Stomach smooth muscle (tissue), 2 donors: ENCODE measurements around the gene CWF19L2.

Source experiments
- H3K27ac ChIP-seq: one replicate; pipeline ENCODE4 v1.7.0; 2013; ENCODE audit warnings: mild to moderate bottlenecking, low read length, inconsistent platforms
- H3K27me3 ChIP-seq, 2 donors: one replicate each; pipeline ENCODE4 v1.7.0; 2013; ENCODE audit warnings: low read length in 2 of 2; ENCODE audit not compliant: insufficient read depth in 2 of 2, control insufficient read depth in 1 of 2
- H3K36me3 ChIP-seq, 2 donors: one replicate each; pipeline ENCODE4 v1.7.0; 2013; ENCODE audit warnings: low read length in 2 of 2; ENCODE audit not compliant: control insufficient read depth in 2 of 2, insufficient read depth in 2 of 2
- H3K4me1 ChIP-seq: one replicate; pipeline ENCODE4 v1.7.0; 2013; ENCODE audit warnings: low read length; ENCODE audit not compliant: control insufficient read depth, insufficient read depth
- H3K4me3 ChIP-seq, 2 donors: one replicate each; pipeline ENCODE4 v1.7.0; 2013; ENCODE audit warnings: low read length in 2 of 2
- H3K9ac ChIP-seq, 2 donors: one replicate each; pipeline ENCODE4 v1.7.0; 2013; ENCODE audit warnings: low read length in 2 of 2, mild to moderate bottlenecking in 1 of 2
- H3K9me3 ChIP-seq, 2 donors: one replicate each; pipeline ENCODE4 v1.7.0; 2013; ENCODE audit warnings: low read length in 2 of 2; ENCODE audit not compliant: control insufficient read depth in 2 of 2
- donor health status: healthy.
- donor health status: Pancreatic carcinoma.

Gene CWF19L2

GRCh38 chr11:107387666-107388065 is 70.0 kb downstream of the CWF19L2 start:
- H3K9ac ChIP-seq = no peak overlapping the region
- no peaks in the 10 kb centered on the region for H3K4me1 ChIP-seq
- H3K27ac ChIP-seq = no peak overlapping the region
- H3K36me3 ChIP-seq = peaks cover 2 to 28% of the 10 kb centered on the region in 2 donors
- H3K4me3 ChIP-seq = no peak overlapping the region
- H3K27me3 ChIP-seq = no peaks in the 10 kb centered on the region
- H3K9me3 ChIP-seq = no peaks in the 10 kb centered on the region

- Histone ChIP-seq H3K27me3 (no peaks in the 10 kb centered on the region), H3K4me1 (no peaks in the 10 kb centered on the region), H3K27ac (no peak overlapping the region), H3K36me3 (peaks cover under 1 to 11% of the 10 kb centered on the region in 2 donors), H3K4me3 (no peak overlapping the region), H3K9ac (no peak overlapping the region), H3K9me3 (no peaks in the 10 kb centered on the region)
These were observed 72.2 kb downstream of the CWF19L2 start for GRCh38 chr11:107385361-107385981.

GRCh38 chr11:107384144-107384852 is 73.3 kb downstream of the CWF19L2 start:
- no peak overlapping the region for H3K27ac ChIP-seq
- no peaks in the 10 kb centered on the region for H3K4me1 ChIP-seq
- peaks cover 0 to 3% of the 10 kb centered on the region in 2 donors for H3K36me3 ChIP-seq
- no peaks in the 10 kb centered on the region for H3K9me3 ChIP-seq
- no peaks in the 10 kb centered on the region for H3K27me3 ChIP-seq
- H3K9ac ChIP-seq = no peak overlapping the region
- no peak overlapping the region for H3K4me3 ChIP-seq

- H3K4me1 ChIP-seq = no peaks in the 10 kb centered on the region
- no peaks in the 10 kb centered on the region for H3K9me3 ChIP-seq
- H3K9ac ChIP-seq = no peak overlapping the region
- no peak overlapping the region for H3K27ac ChIP-seq
- no peak overlapping the region for H3K4me3 ChIP-seq
- H3K36me3 ChIP-seq = no peaks in the 10 kb centered on the region
- no peaks in the 10 kb centered on the region for H3K27me3 ChIP-seq
These were observed 85.2 kb downstream of the CWF19L2 start for GRCh38 chr11:107372439-107372838.

GRCh38 chr11:107370390-107370789 is 87.2 kb downstream of the CWF19L2 start:
- H3K4me1 ChIP-seq = no peaks in the 10 kb centered on the region
- H3K9ac ChIP-seq = no peak overlapping the region
- no peak overlapping the region for H3K27ac ChIP-seq
- no peaks in the 10 kb centered on the region for H3K36me3 ChIP-seq
- no peak overlapping the region for H3K4me3 ChIP-seq
- no peaks in the 10 kb centered on the region for H3K9me3 ChIP-seq
- no peaks in the 10 kb centered on the region for H3K27me3 ChIP-seq

- no peaks in the 10 kb centered on the region for H3K4me1 ChIP-seq
- no peak overlapping the region for H3K4me3 ChIP-seq
- no peaks in the 10 kb centered on the region for H3K9me3 ChIP-seq
- H3K27me3 ChIP-seq = no peaks in the 10 kb centered on the region
- peaks cover 0 to 2% of the 10 kb centered on the region in 2 donors for H3K36me3 ChIP-seq
- no peak overlapping the region for H3K9ac ChIP-seq
- H3K27ac ChIP-seq = no peak overlapping the region
These were observed 97.9 kb downstream of the CWF19L2 start for GRCh38 chr11:107359701-107360100.

GRCh38 chr11:107357877-107358276 is 99.7 kb downstream of the CWF19L2 start:
- H3K9ac ChIP-seq = no peak overlapping the region
- H3K27ac ChIP-seq = no peak overlapping the region
- H3K27me3 ChIP-seq = no peaks in the 10 kb centered on the region
- peaks cover 0 to 2% of the 10 kb centered on the region in 2 donors for H3K36me3 ChIP-seq
- H3K9me3 ChIP-seq = no peaks in the 10 kb centered on the region
- no peaks in the 10 kb centered on the region for H3K4me1 ChIP-seq
- no peak overlapping the region for H3K4me3 ChIP-seq

- H3K4me1 ChIP-seq = no peaks in the 10 kb centered on the region
- no peaks in the 10 kb centered on the region for H3K27me3 ChIP-seq
- H3K9me3 ChIP-seq = no peaks in the 10 kb centered on the region
- H3K9ac ChIP-seq = no peak overlapping the region
- peaks cover 6 to 7% of the 10 kb centered on the region in 2 donors for H3K36me3 ChIP-seq
- H3K27ac ChIP-seq = no peak overlapping the region
- no peak overlapping the region for H3K4me3 ChIP-seq
These were observed 102.8 kb downstream of the CWF19L2 start for GRCh38 chr11:107354780-107355179.

- H3K36me3 ChIP-seq = no peaks in the 10 kb centered on the region
- H3K9me3 ChIP-seq = no peaks in the 10 kb centered on the region
- H3K27me3 ChIP-seq = no peaks in the 10 kb centered on the region
- H3K4me3 ChIP-seq = no peak overlapping the region
- H3K27ac ChIP-seq = no peak overlapping the region
- H3K9ac ChIP-seq = no peak overlapping the region
- no peaks in the 10 kb centered on the region for H3K4me1 ChIP-seq
These were observed 119.7 kb downstream of the CWF19L2 start for GRCh38 chr11:107337917-107338316.

GRCh38 chr11:107331728-107332127 is 125.9 kb downstream of the CWF19L2 start:
- H3K27me3 ChIP-seq = no peaks in the 10 kb centered on the region
- no peaks in the 10 kb centered on the region for H3K4me1 ChIP-seq
- no peak overlapping the region for H3K9ac ChIP-seq
- H3K4me3 ChIP-seq = no peak overlapping the region
- no peaks in the 10 kb centered on the region for H3K9me3 ChIP-seq
- no peak overlapping the region for H3K27ac ChIP-seq
- peaks cover 5 to 8% of the 10 kb centered on the region in 2 donors for H3K36me3 ChIP-seq

- peaks cover 8 to 11% of the 10 kb centered on the region in 2 donors for H3K36me3 ChIP-seq
- no peaks in the 10 kb centered on the region for H3K4me1 ChIP-seq
- no peak overlapping the region for H3K27ac ChIP-seq
- H3K9me3 ChIP-seq = no peaks in the 10 kb centered on the region
- H3K9ac ChIP-seq = no peak overlapping the region
- no peaks in the 10 kb centered on the region for H3K27me3 ChIP-seq
- no peak overlapping the region for H3K4me3 ChIP-seq
These were observed 128.5 kb downstream of the CWF19L2 start for GRCh38 chr11:107329164-107329563.
